B cell (primary cell): ENCODE data around the gene MAML2. TPM values are rescaled to one million over a fixed set of nuclear protein-coding genes. Genes with fewer than 3 reads are reported as not detected.

Experiments used
- ATAC-seq: fragments of 200-7000 bp; cut with Tn5 transposase; one replicate; pipeline ENCODE4 v1.10.0; 2021; ENCODE audit warnings: low read depth, mild to moderate bottlenecking, moderate number of reproducible peaks, moderate library complexity
- CTCF ChIA-PET: fragments of 350-600 bp; sonication (Branson Sonifier 250); formaldehyde crosslinking; loops from one replicate; lab custom pipeline; 2021; ENCODE audit warnings: antibody characterized with exemption, inconsistent platforms; lab: Charles Lee
- POLR2A ChIA-PET: fragments of 350-600 bp; sonication (Branson Sonifier 250); formaldehyde crosslinking; loops from one replicate; lab custom pipeline; 2021; ENCODE audit warnings: antibody characterized with exemption; lab: Charles Lee
- DNase-seq: peaks from one replicate; pipeline ENCODE4 v3.0.0; 2013
- H2AFZ ChIP-seq: 2 replicates; pipeline ENCODE4 v1.6.1; 2012; ENCODE audit warnings: mild to moderate bottlenecking, low read depth, low read length; ENCODE audit not compliant: insufficient read depth, poor library complexity, severe bottlenecking
- H3K27ac ChIP-seq, 2 donors: 1 replicate in 1 of 2; 2 replicates in 1 of 2; pipeline ENCODE4 v1.5.1; 2012 to 2013; ENCODE audit warnings: low read length in 2 of 2, mild to moderate bottlenecking in 2 of 2, moderate library complexity in 1 of 2
- H3K27me3 ChIP-seq, 4 experiments: fragments of 200-600 bp in 1 of 4; sonication (generic) in 1 of 4; replicated peaks in 1 of 4; 1 replicate in 2 of 4; 2 replicates in 2 of 4; pipeline versions ENCODE4 v1.6.1 to v1.7.0; 2013 to 2016; ENCODE audit warnings: low read length in 3 of 4, mild to moderate bottlenecking in 2 of 4, mixed read lengths in 1 of 4, moderate library complexity in 1 of 4; ENCODE audit not compliant: insufficient read depth in 4 of 4, control insufficient read depth in 3 of 4; ENCODE audit errors: control extremely low read depth in 1 of 4
- H3K36me3 ChIP-seq, 2 experiments: replicated peaks in 1 of 2; 1 replicate in 1 of 2; 2 replicates in 1 of 2; pipeline versions ENCODE4 v1.6.1 to v1.7.1; 2013; ENCODE audit warnings: low read length in 1 of 2; ENCODE audit not compliant: insufficient read depth in 2 of 2, control insufficient read depth in 1 of 2; ENCODE audit errors: control extremely low read depth in 1 of 2, extremely low read depth in 1 of 2
- H3K4me1 ChIP-seq, 2 donors: fragments of 200-600 bp in 1 of 2; sonication (generic) in 1 of 2; 1 replicate in 1 of 2; 2 replicates in 1 of 2; pipeline versions ENCODE4 v1.5.1 to v1.6.1; 2013 to 2017; ENCODE audit warnings: low read length in 2 of 2; ENCODE audit not compliant: control insufficient read depth in 2 of 2, insufficient read depth in 2 of 2
- H3K4me2 ChIP-seq: replicated peaks from 2 replicates; pipeline ENCODE3; 2012; ENCODE audit warnings: mild to moderate bottlenecking, low read depth, low read length; ENCODE audit not compliant: poor library complexity, severe bottlenecking
- H3K4me3 ChIP-seq, 5 experiments: fragments of 200-600 bp in 1 of 5; sonication (generic) in 1 of 5; 1 replicate in 3 of 5; 2 replicates in 2 of 5; pipeline versions ENCODE4 v1.5.1 to v1.7.0; 2011 to 2016; ENCODE audit warnings: low read length in 4 of 5, mild to moderate bottlenecking in 4 of 5, low read depth in 2 of 5, control low read depth in 1 of 5, moderate library complexity in 1 of 5; ENCODE audit not compliant: insufficient read depth in 1 of 5; ENCODE audit errors: control extremely low read depth in 1 of 5, extremely low read depth in 1 of 5
- H3K79me2 ChIP-seq: fragments of 200-600 bp; sonication (generic); one replicate; pipeline ENCODE4 v1.6.0; 2016; ENCODE audit warnings: low read length; ENCODE audit not compliant: control insufficient read depth, insufficient read depth
- H3K9ac ChIP-seq: fragments of 200-600 bp; sonication (generic); 2 replicates; pipeline ENCODE4 v1.6.1; 2017; ENCODE audit warnings: mild to moderate bottlenecking, low read length, moderate library complexity
- H3K9me3 ChIP-seq, 3 donors: one replicate each; pipeline versions ENCODE4 v1.6.1 to v1.7.1; 2013; ENCODE audit warnings: low read length in 2 of 3; ENCODE audit not compliant: control insufficient read depth in 2 of 3, insufficient read depth in 1 of 3; ENCODE audit errors: control extremely low read depth in 1 of 3
- H4K20me1 ChIP-seq: 2 replicates; pipeline ENCODE4 v1.6.0; 2012; ENCODE audit warnings: mild to moderate bottlenecking, low read length; ENCODE audit not compliant: insufficient read depth, control insufficient read depth, poor library complexity, severe bottlenecking
- H3K27ac Mint-ChIP-seq: one replicate; pipeline ENCODE4 v1.8.0; 2021; ENCODE audit warnings: mixed read lengths
- H3K27me3 Mint-ChIP-seq: one replicate; pipeline ENCODE4 v1.8.0; 2021; ENCODE audit warnings: mixed read lengths
- H3K4me1 Mint-ChIP-seq: one replicate; pipeline ENCODE4 v1.8.0; 2021; ENCODE audit warnings: mixed read lengths
- H3K4me3 Mint-ChIP-seq: one replicate; pipeline ENCODE4 v1.8.0; 2021; ENCODE audit warnings: mixed read lengths
- H3K9me3 Mint-ChIP-seq: one replicate; pipeline ENCODE4 v1.8.0; 2022; ENCODE audit warnings: mixed read lengths; ENCODE audit not compliant: insufficient read depth
- CTCF ChIP-seq: fragments of 200-600 bp; IDR thresholded peaks from one replicate; pipeline ENCODE4 v1.8.0; 2022; ENCODE audit warnings: antibody characterized with exemption, mild to moderate bottlenecking
- EZH2 ChIP-seq: IDR thresholded peaks from 2 replicates; pipeline ENCODE4 v1.6.1; 2012; ENCODE audit warnings: borderline replicate concordance, low read depth, mild to moderate bottlenecking, moderate library complexity, low read length; ENCODE audit not compliant: insufficient read depth, poor library complexity, severe bottlenecking
- WGBS: methylation state at CpG from one replicate; pipeline ENCODE4 v1.1.5; 2013; ENCODE audit warnings: missing lambda C conversion rate; ENCODE audit not compliant: insufficient coverage; 5-methylcytosine and 5-hydroxymethylcytosine counted together
- intact Hi-C: fragments of 100-400 bp; cut with micrococcal nuclease; formaldehyde crosslinking; loops from one replicate; pipeline ENCODE4 v1.10.0; 2022
- polyA plus RNA-seq: library from polyadenylated mRNA; depleted of rRNA; stranded (reverse); fragments of >200 nt; gene quantifications from 2 replicates; pipeline ENCODE4 v1.2.3, GENCODE V29; 2012
- total RNA-seq, 2 donors: library from RNA; stranded (reverse); fragments of 120-200 nt in 1 of 2; gene quantifications; 1 replicate in 1 of 2; 2 replicates in 1 of 2; pipeline versions ENCODE4 v1.2.3 to v1.2.4, GENCODE V29; 2013 to 2022

The MAML2 gene
- total and polyA plus RNA-seq, 2 donors (not counting 1 experiment from before 2014, with no cell fraction given) = 10.7 to 26.4 TPM

GRCh38 chr11:96104496-96104895 lies 238.5 kb downstream of the MAML2 start:
- no peaks in the 10 kb centered on the region for H3K4me1 ChIP-seq
- CTCF ChIA-PET = no interaction called here
- H3K4me3 Mint-ChIP-seq = no peak overlapping the region

GRCh38 chr11:96103721-96104120 lies 239.3 kb downstream of the MAML2 start:
- Mint-ChIP-seq H3K9me3 (no peaks in the 10 kb centered on the region), H3K27ac (no peak overlapping the region), H3K4me3 (no peak overlapping the region), H3K4me1 (peaks cover 6% of the 10 kb centered on the region), H3K27me3 (no peaks in the 10 kb centered on the region)
- intact Hi-C loops = no loop called here
- Histone ChIP-seq H2AFZ (no peak overlapping the region), H4K20me1 (no peaks in the 10 kb centered on the region), H3K9ac (no peak overlapping the region), H3K27ac (no peak overlapping the region), H3K27me3 (no peaks in the 10 kb centered on the region), H3K36me3 (peaks cover 0 to 1% of the 10 kb centered on the region in 2 experiments), H3K4me1 (no peaks in the 10 kb centered on the region), H3K4me3 (no peak overlapping the region), H3K9me3 (no peaks in the 10 kb centered on the region), H3K79me2 (no peaks in the 10 kb centered on the region), H3K4me2 (no peak overlapping the region)
- TF ChIP-seq EZH2 = no peak
- no peak for TF ChIP-seq CTCF
- ATAC-seq (no peak), DNase-seq (no peak)
- POLR2A ChIA-PET = no interaction called here
- CTCF ChIA-PET = no interaction called here
- 87% methylated on average over 4 of the region's 6 CpGs for WGBS

More at GRCh38 chr11:96104496-96104895, 238.5 kb downstream of the MAML2 start:
- Histone ChIP-seq H3K36me3 (peaks cover 0 to 1% of the 10 kb centered on the region in 2 experiments), H3K4me2 (no peak overlapping the region), H4K20me1 (no peaks in the 10 kb centered on the region), H3K27me3 (no peaks in the 10 kb centered on the region), H3K9ac (no peak overlapping the region), H3K4me3 (no peak overlapping the region), H3K9me3 (no peaks in the 10 kb centered on the region), H3K27ac (no peak overlapping the region), H2AFZ (no peak overlapping the region), H3K79me2 (no peaks in the 10 kb centered on the region)
- ATAC-seq (no peak), DNase-seq (no peak)
- Mint-ChIP-seq H3K27ac (no peak overlapping the region), H3K4me1 (peaks cover 3% of the 10 kb centered on the region), H3K9me3 (no peaks in the 10 kb centered on the region), H3K27me3 (no peaks in the 10 kb centered on the region)
- intact Hi-C loops = no loop called here
- TF ChIP-seq EZH2 = no peak
- TF ChIP-seq CTCF = no peak
- WGBS = 89% methylated on average over 1 of the region's 1 CpG
- POLR2A ChIA-PET = no interaction called here
